ENCODE measurements around the gene MARK4. TPM values are rescaled to one million over a fixed set of nuclear protein-coding genes. Genes with fewer than 3 reads are reported as not detected.
A peak's percentile ranks its signal among the peaks of the same experiment; 100 is the strongest.

The MARK4 gene
- total RNA-seq (10 to 100 TPM; 28.0 to 34.8 (median 29.9) TPM), total RNA-seq (5.9 to 26.9 (median 17.4) reads per million in 29 experiments)
- total RNA-seq (2013), result 15.9 TPM

DNA sequence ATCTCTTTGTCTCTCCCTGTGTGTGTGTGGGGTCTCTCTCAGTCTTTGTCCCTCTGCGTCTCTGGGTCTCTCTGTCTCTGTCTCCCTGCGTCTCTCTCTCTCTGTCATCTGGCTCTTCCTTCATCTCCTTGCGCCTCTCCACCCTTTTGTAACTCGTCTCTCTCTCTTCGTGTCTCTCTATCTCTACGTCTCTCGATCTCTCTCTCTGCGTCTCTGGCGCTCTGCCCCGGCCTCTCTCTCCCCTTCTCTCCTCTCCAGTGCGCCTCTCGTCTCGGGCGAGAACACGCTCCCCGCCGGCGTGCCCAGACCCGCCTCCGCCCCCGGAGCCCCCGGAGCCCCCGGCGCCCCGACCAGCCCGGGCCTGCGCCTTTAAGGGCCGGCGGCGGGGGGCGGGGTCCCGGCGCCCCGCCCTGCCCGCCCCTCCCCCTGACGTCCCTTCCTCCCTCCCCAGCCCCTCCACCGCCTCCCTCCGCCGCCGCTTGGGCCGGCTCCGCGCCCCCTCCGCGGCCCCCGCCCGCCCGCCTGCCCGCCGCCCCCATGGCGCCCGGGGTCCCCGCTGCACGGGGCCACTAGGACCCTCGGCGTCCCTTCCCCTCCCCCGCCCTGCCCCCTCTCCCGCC lies at the start of gene MARK4:
Gene MARK4, plus strand, starts transcription at position 440 of the 620 bp plus-strand sequence. CDS start 318 bp downstream, outside the sequence.
- ChIA-PET POLR2A (no interaction called here), CTCF (no interaction called here)
- peak within 1 kb of the TSS; percentile 19 to 64 for H3K27ac Mint-ChIP-seq
- DNase-seq, result peak in 32 of 35 experiments; percentile 19 to 77 (median 45)
- no peaks in the 10 kb centered on the region for H3K36me3 Mint-ChIP-seq
- WGBS (ENCODE audit: insufficient coverage), result 3% methylated on average over 8 of the region's 58 CpGs
- Histone ChIP-seq H3K27ac (ENCODE audit: low read length) (peak within 1 kb of the TSS; percentile 36), H3K9me3 (no peaks in the 10 kb centered on the region), H3K4me1 (ENCODE audit: control insufficient read depth in 1 of 2, extremely low read depth in 1 of 2, insufficient read depth in 2 of 2, low read length in 2 of 2) (peaks cover 9 to 54% of the 10 kb centered on the region in 2 experiments), H3K36me3 (ENCODE audit: control insufficient read depth in 2 of 2, extremely low read depth in 1 of 2, insufficient read depth in 1 of 2, low read length in 1 of 2) (no peaks in the 10 kb centered on the region), H3K4me3 (ENCODE audit: control insufficient read depth in 1 of 2, extremely low read depth in 1 of 2, low read length in 1 of 2) (peak within 1 kb of the TSS; percentile 71 to 74), H3K27me3 (replicated peaks in 1 of 2; ENCODE audit: control insufficient read depth in 2 of 2, extremely low read depth in 1 of 2, insufficient read depth in 2 of 2, low read length in 1 of 2) (peaks cover 0 to 5% of the 10 kb centered on the region in 2 experiments)
- H3K4me3 Mint-ChIP-seq, result peak within 1 kb of the TSS; percentile 79 to 92 (median 86)
- ATAC-seq (replicated peaks in 1 of 4), result peak; percentile 81 to 83 (median 82)
- peaks cover 0 to under 1% of the 10 kb centered on the region in 2 donors for H3K27me3 Mint-ChIP-seq
- H3K4me1 Mint-ChIP-seq, result peaks cover 36 to 44% (median 37%) of the 10 kb centered on the region in 3 donors
- no peaks in the 10 kb centered on the region for H3K9me3 Mint-ChIP-seq

DNA sequence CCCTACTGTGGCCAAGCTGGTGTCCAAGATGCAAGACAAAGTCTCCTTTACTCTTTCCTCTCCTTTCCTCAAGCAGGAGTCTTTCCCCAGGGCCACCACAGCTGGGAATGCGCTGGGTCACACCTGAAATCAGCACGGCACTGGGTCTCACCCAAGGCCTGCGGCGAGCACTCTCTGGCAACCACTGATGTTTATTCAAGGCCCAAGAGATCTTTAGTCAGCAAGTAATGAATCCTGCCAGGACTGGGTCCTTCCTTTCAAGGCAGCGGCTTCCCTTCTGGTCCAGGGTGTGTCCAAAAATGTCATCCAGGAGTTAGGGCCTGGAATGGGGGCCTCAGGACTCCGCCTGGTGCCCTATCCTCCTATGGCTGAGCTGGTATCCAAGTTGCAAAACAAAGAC lies 48.4 kb upstream of the MARK4 start:
- Histone ChIP-seq H3K36me3 (ENCODE audit: control insufficient read depth in 2 of 2, extremely low read depth in 1 of 2, insufficient read depth in 1 of 2, low read length in 1 of 2) (no peaks in the 10 kb centered on the region), H3K9me3 (no peaks in the 10 kb centered on the region), H3K4me3 (ENCODE audit: control insufficient read depth in 1 of 2, extremely low read depth in 1 of 2, low read length in 1 of 2) (no peak overlapping the region), H3K27ac (ENCODE audit: low read length) (no peak overlapping the region), H3K4me1 (ENCODE audit: control insufficient read depth in 1 of 2, extremely low read depth in 1 of 2, insufficient read depth in 2 of 2, low read length in 2 of 2) (no peaks in the 10 kb centered on the region), H3K27me3 (replicated peaks in 1 of 2; ENCODE audit: control insufficient read depth in 2 of 2, extremely low read depth in 1 of 2, insufficient read depth in 2 of 2, low read length in 1 of 2) (no peaks in the 10 kb centered on the region)
- Mint-ChIP-seq H3K27ac (no peak overlapping the region), H3K9me3 (no peaks in the 10 kb centered on the region), H3K4me3 (no peak overlapping the region), H3K27me3 (peaks cover 0 to 3% of the 10 kb centered on the region in 2 donors), H3K36me3 (no peaks in the 10 kb centered on the region), H3K4me1 (no peaks in the 10 kb centered on the region)
- DNase-seq (no peak), ATAC-seq (replicated peaks in 1 of 4) (no peak)
- ChIA-PET CTCF (interaction anchor here in 1 of 2 donors (0.5 kb wide), 1 partner anchor 8 kb away, joined by 4 read pairs; no protein-coding TSS in a partner anchor), POLR2A (no interaction called here)
- WGBS (ENCODE audit: insufficient coverage), result 89% methylated on average over 5 of the region's 6 CpGs

DNA sequence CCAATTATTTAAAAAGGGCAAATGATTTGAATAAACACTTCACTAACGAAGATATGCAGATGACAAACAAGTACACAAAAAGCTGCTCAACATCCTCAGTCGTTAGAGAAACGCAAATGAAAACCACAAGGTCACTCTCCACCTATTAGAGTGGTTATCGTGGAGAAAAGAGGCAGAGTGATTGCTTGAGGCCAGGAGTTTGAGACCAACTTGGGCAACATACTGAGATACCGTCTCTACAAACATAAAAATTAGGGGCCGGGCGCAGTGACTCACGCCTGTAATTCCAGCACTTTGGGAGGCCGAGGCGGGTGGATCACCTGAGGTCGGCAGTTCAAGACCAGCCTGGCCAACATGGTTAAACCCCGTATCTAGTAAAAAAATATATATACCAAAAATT lies 45.3 kb upstream of the MARK4 start:
- no peak overlapping the region for H3K27ac Mint-ChIP-seq
- no peaks in the 10 kb centered on the region for H3K9me3 Mint-ChIP-seq
- Histone ChIP-seq H3K27me3 (replicated peaks in 1 of 2; ENCODE audit: control insufficient read depth in 2 of 2, extremely low read depth in 1 of 2, insufficient read depth in 2 of 2, low read length in 1 of 2) (peaks cover 0 to 4% of the 10 kb centered on the region in 2 experiments), H3K4me3 (ENCODE audit: control insufficient read depth in 1 of 2, extremely low read depth in 1 of 2, low read length in 1 of 2) (no peak overlapping the region), H3K27ac (ENCODE audit: low read length) (no peak overlapping the region), H3K9me3 (no peaks in the 10 kb centered on the region), H3K36me3 (ENCODE audit: control insufficient read depth in 2 of 2, extremely low read depth in 1 of 2, insufficient read depth in 1 of 2, low read length in 1 of 2) (no peaks in the 10 kb centered on the region), H3K4me1 (ENCODE audit: control insufficient read depth in 1 of 2, extremely low read depth in 1 of 2, insufficient read depth in 2 of 2, low read length in 2 of 2) (no peaks in the 10 kb centered on the region)
- ChIA-PET CTCF (no interaction called here), POLR2A (interaction anchor here (0.5 to 0.6 kb wide), 2 partner anchors 298 to 886 kb away, joined by 3 read pairs; no protein-coding TSS in a partner anchor)
- DNase-seq, result no peak
- H3K4me1 Mint-ChIP-seq, result peaks cover 0 to 5% (median 3%) of the 10 kb centered on the region in 3 donors
- WGBS (ENCODE audit: insufficient coverage), result no CpG with 5 or more reads among the region's 12 CpGs
- ATAC-seq (replicated peaks in 1 of 4), result no peak
- peaks cover 0 to 3% of the 10 kb centered on the region in 2 donors for H3K27me3 Mint-ChIP-seq
- no peaks in the 10 kb centered on the region for H3K36me3 Mint-ChIP-seq
- no peak overlapping the region for H3K4me3 Mint-ChIP-seq

DNA sequence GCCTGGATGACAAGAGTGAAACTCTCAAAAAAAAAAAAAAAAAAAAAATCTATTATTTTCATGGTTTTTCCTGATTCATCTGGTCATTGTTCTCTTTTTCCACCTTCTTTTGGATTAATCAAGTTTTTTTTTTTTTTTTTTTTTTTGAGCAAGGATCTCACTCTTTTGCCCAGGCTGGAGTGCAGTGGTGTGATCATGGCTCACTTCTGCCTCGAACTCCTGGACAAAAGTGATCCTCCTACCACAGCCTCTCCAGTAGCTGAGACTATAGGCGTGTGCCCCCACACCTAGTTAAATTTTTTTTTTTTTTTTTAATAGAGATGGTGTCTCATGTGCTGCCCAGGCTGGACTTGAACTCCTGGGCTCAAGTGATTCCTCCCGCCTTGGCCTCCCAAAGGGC lies 44.7 kb upstream of the MARK4 start:
- peaks cover 0 to 5% (median 3%) of the 10 kb centered on the region in 3 donors for H3K4me1 Mint-ChIP-seq
- Histone ChIP-seq H3K27ac (ENCODE audit: low read length) (no peak overlapping the region), H3K9me3 (no peaks in the 10 kb centered on the region), H3K4me3 (ENCODE audit: control insufficient read depth in 1 of 2, extremely low read depth in 1 of 2, low read length in 1 of 2) (no peak overlapping the region), H3K4me1 (ENCODE audit: control insufficient read depth in 1 of 2, extremely low read depth in 1 of 2, insufficient read depth in 2 of 2, low read length in 2 of 2) (no peaks in the 10 kb centered on the region), H3K27me3 (replicated peaks in 1 of 2; ENCODE audit: control insufficient read depth in 2 of 2, extremely low read depth in 1 of 2, insufficient read depth in 2 of 2, low read length in 1 of 2) (peaks cover 0 to 9% of the 10 kb centered on the region in 2 experiments), H3K36me3 (ENCODE audit: control insufficient read depth in 2 of 2, extremely low read depth in 1 of 2, insufficient read depth in 1 of 2, low read length in 1 of 2) (no peaks in the 10 kb centered on the region)
- CTCF ChIA-PET, result no interaction called here
- H3K4me3 Mint-ChIP-seq, result no peak overlapping the region
- DNase-seq (no peak), ATAC-seq (replicated peaks in 1 of 4) (no peak)
- H3K27me3 Mint-ChIP-seq, result peaks cover under 1 to 7% of the 10 kb centered on the region in 2 donors
- WGBS (ENCODE audit: insufficient coverage), result no CpG with 5 or more reads among the region's 3 CpGs
- no peaks in the 10 kb centered on the region for H3K36me3 Mint-ChIP-seq
- POLR2A ChIA-PET, result interaction anchor here in 1 of 2 donors (0.6 kb wide), 1 partner anchor 298 kb away, joined by 3 read pairs; no protein-coding TSS in a partner anchor
- H3K27ac Mint-ChIP-seq, result no peak overlapping the region
- no peaks in the 10 kb centered on the region for H3K9me3 Mint-ChIP-seq

DNA sequence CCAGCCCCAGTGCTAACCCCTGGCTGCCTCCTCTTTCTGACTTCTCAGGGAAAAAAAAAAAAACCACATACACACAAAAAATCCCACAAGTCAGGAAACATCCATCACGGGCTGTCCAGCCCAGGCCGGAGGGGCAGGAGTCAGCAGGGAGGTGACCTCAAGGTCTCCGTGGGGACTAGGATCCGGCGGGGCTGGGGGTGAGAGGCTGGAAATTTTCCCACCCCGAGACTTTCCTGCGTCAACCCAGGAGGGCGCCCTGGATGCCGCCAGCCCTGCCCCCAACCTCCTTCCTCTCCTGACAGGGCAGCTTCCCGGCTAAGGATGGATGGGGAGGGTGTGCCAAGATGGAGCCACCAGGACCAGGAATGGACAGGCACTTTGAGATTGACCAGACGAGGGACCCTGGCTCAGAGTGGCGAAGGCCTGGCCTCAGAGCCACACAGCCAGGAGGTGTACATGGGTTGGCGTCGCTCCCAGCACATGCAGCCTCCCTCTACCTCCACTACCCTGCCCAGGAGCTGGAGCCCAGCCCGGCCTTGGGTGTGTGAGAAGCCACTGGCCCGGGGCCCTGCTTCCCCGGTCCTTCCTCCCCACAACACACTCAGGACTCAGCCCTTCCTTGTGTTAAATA lies 39.2 kb upstream of the MARK4 start:
- Mint-ChIP-seq H3K27me3 (peaks cover 30 to 31% of the 10 kb centered on the region in 2 donors), H3K4me3 (no peak overlapping the region), H3K36me3 (no peaks in the 10 kb centered on the region), H3K9me3 (no peaks in the 10 kb centered on the region), H3K4me1 (peaks cover 0 to 5% (median 5%) of the 10 kb centered on the region in 3 donors), H3K27ac (no peak overlapping the region)
- H3K4me1 ChIP-seq (ENCODE audit: control insufficient read depth in 1 of 2, extremely low read depth in 1 of 2, insufficient read depth in 2 of 2, low read length in 2 of 2), result no peaks in the 10 kb centered on the region
- POLR2A ChIA-PET, result no interaction called here
- no peaks in the 10 kb centered on the region for H3K9me3 ChIP-seq
- H3K4me3 ChIP-seq (ENCODE audit: control insufficient read depth in 1 of 2, extremely low read depth in 1 of 2, low read length in 1 of 2), result no peak overlapping the region
- DNase-seq, result no peak
- H3K27ac ChIP-seq (ENCODE audit: low read length), result no peak overlapping the region
- no peaks in the 10 kb centered on the region for H3K36me3 ChIP-seq (ENCODE audit: control insufficient read depth in 2 of 2, extremely low read depth in 1 of 2, insufficient read depth in 1 of 2, low read length in 1 of 2)
- peaks cover 6 to 46% of the 10 kb centered on the region in 2 experiments for H3K27me3 ChIP-seq (replicated peaks in 1 of 2; ENCODE audit: control insufficient read depth in 2 of 2, extremely low read depth in 1 of 2, insufficient read depth in 2 of 2, low read length in 1 of 2)
- 65% methylated on average over 3 of the region's 17 CpGs for WGBS (ENCODE audit: insufficient coverage)
- no peak for ATAC-seq (replicated peaks in 1 of 4)
- CTCF ChIA-PET, result no interaction called here

DNA sequence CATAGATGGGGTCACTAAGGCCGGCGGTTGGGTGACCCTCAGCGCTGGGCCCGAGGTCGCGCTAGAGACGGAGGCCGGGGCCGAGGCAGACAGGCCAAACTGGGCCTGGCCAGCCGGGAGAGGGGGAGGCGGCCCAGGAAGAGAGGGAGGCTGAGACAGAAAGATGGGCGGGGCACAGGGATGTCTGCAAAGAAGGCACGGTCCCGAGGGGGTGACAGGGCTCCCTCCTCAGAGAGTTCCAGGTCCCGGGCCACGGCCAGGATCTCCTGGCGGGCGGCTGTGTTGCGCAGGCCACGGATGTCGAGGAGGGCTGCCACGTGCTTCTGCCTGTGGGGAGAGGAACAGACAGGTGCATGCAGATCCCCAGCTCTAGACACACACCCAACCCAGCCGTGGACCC lies 38.0 kb upstream of the MARK4 start:
- H3K4me3 Mint-ChIP-seq, result no peak overlapping the region
- 88% methylated on average over 19 of the region's 23 CpGs for WGBS (ENCODE audit: insufficient coverage)
- ATAC-seq (replicated peaks in 1 of 4) (no peak), DNase-seq (no peak)
- H3K4me1 Mint-ChIP-seq, result peaks cover 0 to 5% (median 5%) of the 10 kb centered on the region in 3 donors
- H3K27ac Mint-ChIP-seq, result no peak overlapping the region
- ChIA-PET POLR2A (no interaction called here), CTCF (no interaction called here)
- H3K9me3 Mint-ChIP-seq, result no peaks in the 10 kb centered on the region
- Histone ChIP-seq H3K36me3 (ENCODE audit: control insufficient read depth in 2 of 2, extremely low read depth in 1 of 2, insufficient read depth in 1 of 2, low read length in 1 of 2) (no peaks in the 10 kb centered on the region), H3K27ac (ENCODE audit: low read length) (no peak overlapping the region), H3K9me3 (no peaks in the 10 kb centered on the region), H3K4me3 (ENCODE audit: control insufficient read depth in 1 of 2, extremely low read depth in 1 of 2, low read length in 1 of 2) (no peak overlapping the region), H3K27me3 (replicated peaks in 1 of 2; ENCODE audit: control insufficient read depth in 2 of 2, extremely low read depth in 1 of 2, insufficient read depth in 2 of 2, low read length in 1 of 2) (peaks cover 6 to 57% of the 10 kb centered on the region in 2 experiments), H3K4me1 (ENCODE audit: control insufficient read depth in 1 of 2, extremely low read depth in 1 of 2, insufficient read depth in 2 of 2, low read length in 2 of 2) (no peaks in the 10 kb centered on the region)
- H3K36me3 Mint-ChIP-seq, result no peaks in the 10 kb centered on the region
- H3K27me3 Mint-ChIP-seq, result peaks cover 33 to 35% of the 10 kb centered on the region in 2 donors
